ENCODE data around the gene KBTBD12. TPM values are rescaled to one million over a fixed set of nuclear protein-coding genes. Genes with fewer than 3 reads are reported as not detected.
"Not testable (repeated sequence)": the region's sequence is repeated elsewhere in the genome, so short reads cannot be mapped to it uniquely, and the experiment has no call there.

Gene KBTBD12
- total and polyA plus RNA-seq, 10 of the 15 experiments (the other 5 are each of a cell fraction or from before 2014, with no cell fraction given): 0.01 to 0.11 TPM; not detected in 8

DNA sequence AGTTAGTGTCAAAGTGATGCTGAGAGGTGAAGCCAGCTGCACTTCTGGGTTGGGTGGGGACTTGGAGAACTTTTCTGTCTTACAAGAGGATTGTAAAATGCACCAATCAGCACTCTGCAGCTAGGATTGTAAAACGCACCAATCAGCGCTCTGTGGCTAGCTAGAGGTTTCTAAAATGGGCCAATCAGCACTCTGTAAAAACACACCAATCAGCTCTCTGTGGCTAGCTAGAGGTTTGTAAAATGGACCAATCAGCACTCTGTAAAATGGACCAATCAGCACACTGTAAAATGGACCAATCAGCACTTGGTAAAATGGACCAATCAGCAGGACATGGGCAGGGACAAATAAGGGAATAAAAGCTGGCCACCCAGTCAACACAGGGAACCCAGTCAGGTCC is 1.2 kb upstream of the KBTBD12 start:
- BruUV-seq (replicated peaks); H3K4me2 ChIP-seq (ENCODE audit: control insufficient read depth, insufficient read depth): not testable (repeated sequence)

DNA sequence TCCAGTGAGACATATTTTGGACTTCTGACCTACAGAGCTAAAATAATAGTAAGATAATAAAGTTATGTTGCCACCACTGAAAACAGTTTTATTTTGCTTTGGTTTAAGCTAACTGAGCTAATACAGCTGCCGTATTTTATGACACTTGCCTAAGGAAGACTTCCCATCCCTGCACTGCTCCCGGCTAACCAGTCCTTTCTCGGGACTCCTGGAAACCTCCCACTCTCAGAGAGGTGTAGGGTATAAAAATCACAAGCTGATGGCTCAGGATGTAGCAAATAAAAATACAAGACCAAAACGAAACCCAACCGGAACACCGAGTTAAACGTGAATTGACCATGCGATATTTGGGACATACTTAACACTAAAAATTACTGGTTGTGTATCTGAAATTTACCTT is 448 bp upstream of the KBTBD12 start:
- ChIA-PET POLR2A (no interaction called here), CTCF (interaction anchor here (0.9 kb wide), 2 partner anchors 11 to 44 kb away, joined by 3 to 4 read pairs; no protein-coding TSS in a partner anchor), SMC1A (ENCODE audit: uncharacterized antibody, unreplicated experiment) (interaction anchor here (0.8 to 1.1 kb wide), 3 partner anchors 8 to 22 kb away, joined by 3 read pairs; no protein-coding TSS in a partner anchor), RAD21 (ENCODE audit: unreplicated experiment) (no interaction called here)
- Histone ChIP-seq H3K4me2 (ENCODE audit: control insufficient read depth, insufficient read depth) (no peak overlapping the region), H3K4me3 (no peak overlapping the region), H2AFZ (ENCODE audit: control insufficient read depth, low read depth, low read length) (no peak overlapping the region), H3K79me2 (ENCODE audit: control insufficient read depth, insufficient read depth, low read length) (no peaks in the 10 kb centered on the region), H3K36me3 (ENCODE audit: control insufficient read depth in 2 of 2, insufficient read depth in 2 of 2, low read length in 1 of 2) (no peaks in the 10 kb centered on the region), H4K20me1 (ENCODE audit: control insufficient read depth, insufficient read depth) (no peaks in the 10 kb centered on the region), H3K9ac (ENCODE audit: control insufficient read depth, insufficient read depth, low read length) (no peak overlapping the region), H3K27ac (ENCODE audit: control insufficient read depth, insufficient read depth) (no peak overlapping the region), H3K9me3 (replicated peaks; ENCODE audit: control insufficient read depth, insufficient read depth, low read length) (no peaks in the 10 kb centered on the region; the same call in 2 of the 3 replicates), H3K27me3 (replicated peaks in 1 of 2; ENCODE audit: control insufficient read depth in 2 of 2, insufficient read depth in 2 of 2, low read length in 1 of 2) (no peaks in the 10 kb centered on the region), H3K4me1 (ENCODE audit: control insufficient read depth, insufficient read depth, low read length) (no peaks in the 10 kb centered on the region)
- intact Hi-C loops (cut with micrococcal nuclease; ENCODE audit: unreplicated experiment): no loop called here
- BruUV-seq (replicated peaks): no TSS peak
- 75% methylated on average over 8 of the region's 8 CpGs for WGBS (ENCODE audit: insufficient coverage, insufficient replicate concordance, low lambda C conversion rate, missing lambda C conversion rate)
- in situ Hi-C loops (cut with MboI): no loop called here
- ATAC-seq (no peak), DNase-seq (ENCODE audit: low read depth, low spot score) (no peak), FAIRE-seq (no peak)
- TF ChIP-seq JUND (IDR thresholded peaks at IDR 0.05; ENCODE audit: low read depth, low read length) (no peak), ZNF384 (IDR thresholded peaks at IDR 0.05; ENCODE audit: borderline replicate concordance, low read depth, low read length) (no peak), HDGF (IDR thresholded peaks at IDR 0.05) (no peak), MTA3 (IDR thresholded peaks at IDR 0.05; ENCODE audit: borderline replicate concordance, low read length) (no peak), PAX8 (IDR thresholded peaks at IDR 0.05) (no peak), RAD51 (IDR thresholded peaks at IDR 0.05) (no peak), NFYB (IDR thresholded peaks at IDR 0.05; ENCODE audit: insufficient read depth, low read depth, low read length) (no peak), RAD21 (IDR thresholded peaks at IDR 0.05; ENCODE audit: insufficient read depth, low read depth, low read length) (no peak), EED (IDR thresholded peaks at IDR 0.05; ENCODE audit: low read depth) (no peak), SMAD5 (IDR thresholded peaks at IDR 0.05; ENCODE audit: low read depth) (no peak), IKZF1 (conservative IDR thresholded peaks at IDR 0.05) (no peak)
- TF ChIP-seq, protein P1, sequence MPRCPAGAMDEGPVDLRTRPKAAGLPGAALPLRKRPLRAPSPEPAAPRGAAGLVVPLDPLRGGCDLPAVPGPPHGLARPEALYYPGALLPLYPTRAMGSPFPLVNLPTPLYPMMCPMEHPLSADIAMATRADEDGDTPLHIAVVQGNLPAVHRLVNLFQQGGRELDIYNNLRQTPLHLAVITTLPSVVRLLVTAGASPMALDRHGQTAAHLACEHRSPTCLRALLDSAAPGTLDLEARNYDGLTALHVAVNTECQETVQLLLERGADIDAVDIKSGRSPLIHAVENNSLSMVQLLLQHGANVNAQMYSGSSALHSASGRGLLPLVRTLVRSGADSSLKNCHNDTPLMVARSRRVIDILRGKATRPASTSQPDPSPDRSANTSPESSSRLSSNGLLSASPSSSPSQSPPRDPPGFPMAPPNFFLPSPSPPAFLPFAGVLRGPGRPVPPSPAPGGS (IDR thresholded peaks at IDR 0.05; ENCODE audit: borderline replicate concordance, insufficient read depth, low read depth, low read length, poor library complexity, severe bottlenecking): no peak
- TF ChIP-seq, protein P2, sequence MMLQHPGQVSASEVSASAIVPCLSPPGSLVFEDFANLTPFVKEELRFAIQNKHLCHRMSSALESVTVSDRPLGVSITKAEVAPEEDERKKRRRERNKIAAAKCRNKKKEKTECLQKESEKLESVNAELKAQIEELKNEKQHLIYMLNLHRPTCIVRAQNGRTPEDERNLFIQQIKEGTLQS (IDR thresholded peaks at IDR 0.05; ENCODE audit: borderline replicate concordance, extremely low read depth, low read depth, low read length): no peak
- TF ChIP-seq, protein P3, sequence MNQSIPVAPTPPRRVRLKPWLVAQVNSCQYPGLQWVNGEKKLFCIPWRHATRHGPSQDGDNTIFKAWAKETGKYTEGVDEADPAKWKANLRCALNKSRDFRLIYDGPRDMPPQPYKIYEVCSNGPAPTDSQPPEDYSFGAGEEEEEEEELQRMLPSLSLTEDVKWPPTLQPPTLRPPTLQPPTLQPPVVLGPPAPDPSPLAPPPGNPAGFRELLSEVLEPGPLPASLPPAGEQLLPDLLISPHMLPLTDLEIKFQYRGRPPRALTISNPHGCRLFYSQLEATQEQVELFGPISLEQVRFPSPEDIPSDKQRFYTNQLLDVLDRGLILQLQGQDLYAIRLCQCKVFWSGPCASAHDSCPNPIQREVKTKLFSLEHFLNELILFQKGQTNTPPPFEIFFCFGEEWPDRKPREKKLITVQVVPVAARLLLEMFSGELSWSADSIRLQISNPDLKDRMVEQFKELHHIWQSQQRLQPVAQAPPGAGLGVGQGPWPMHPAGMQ (IDR thresholded peaks at IDR 0.05; ENCODE audit: borderline replicate concordance): no peak

More for the DNA sequence above, 1.2 kb upstream of the KBTBD12 start:
- H3K9me3 ChIP-seq (replicated peaks; ENCODE audit: control insufficient read depth, insufficient read depth, low read length); H2AFZ ChIP-seq (ENCODE audit: control insufficient read depth, low read depth, low read length); H4K20me1 ChIP-seq (ENCODE audit: control insufficient read depth, insufficient read depth); H3K36me3 ChIP-seq (ENCODE audit: control insufficient read depth in 2 of 2, insufficient read depth in 2 of 2, low read length in 1 of 2); H3K79me2 ChIP-seq (ENCODE audit: control insufficient read depth, insufficient read depth, low read length); DNase-seq (ENCODE audit: low read depth, low spot score); RAD21 ChIA-PET (ENCODE audit: unreplicated experiment); ATAC-seq; in situ Hi-C loops (cut with MboI); H3K27me3 ChIP-seq (replicated peaks in 1 of 2; ENCODE audit: control insufficient read depth in 2 of 2, insufficient read depth in 2 of 2, low read length in 1 of 2); POLR2A ChIA-PET; H3K4me1 ChIP-seq (ENCODE audit: control insufficient read depth, insufficient read depth, low read length); H3K9ac ChIP-seq (ENCODE audit: control insufficient read depth, insufficient read depth, low read length); H3K4me3 ChIP-seq; intact Hi-C loops (cut with micrococcal nuclease; ENCODE audit: unreplicated experiment); H3K27ac ChIP-seq (ENCODE audit: control insufficient read depth, insufficient read depth); FAIRE-seq: not testable (repeated sequence)
- ChIA-PET SMC1A (ENCODE audit: uncharacterized antibody, unreplicated experiment) (interaction anchor here (0.8 to 1.1 kb wide), 2 partner anchors 9 to 23 kb away, joined by 3 read pairs; no protein-coding TSS in a partner anchor), CTCF (interaction anchor here (0.7 to 0.9 kb wide), 3 partner anchors 10 to 1164 kb away, joined by 3 to 4 read pairs (median 4); no protein-coding TSS in a partner anchor)
- TF ChIP-seq NFYB (IDR thresholded peaks at IDR 0.05; ENCODE audit: insufficient read depth, low read depth, low read length): peak; percentile 76
- WGBS (ENCODE audit: insufficient coverage, insufficient replicate concordance, low lambda C conversion rate, missing lambda C conversion rate): 92% methylated on average over 2 of the region's 2 CpGs

Data from GM12878 (cell line).